ENCODE data around the gene PITPNB.

PITPNB gene

GRCh38 chr22:27919222-27919941 lies at the start of gene PITPNB:
PITPNB (minus strand) TSS chr22:27919256; CDS start chr22:27919191, 65 bp downstream.
- DNase-seq = peak; percentile 96

DNA sequence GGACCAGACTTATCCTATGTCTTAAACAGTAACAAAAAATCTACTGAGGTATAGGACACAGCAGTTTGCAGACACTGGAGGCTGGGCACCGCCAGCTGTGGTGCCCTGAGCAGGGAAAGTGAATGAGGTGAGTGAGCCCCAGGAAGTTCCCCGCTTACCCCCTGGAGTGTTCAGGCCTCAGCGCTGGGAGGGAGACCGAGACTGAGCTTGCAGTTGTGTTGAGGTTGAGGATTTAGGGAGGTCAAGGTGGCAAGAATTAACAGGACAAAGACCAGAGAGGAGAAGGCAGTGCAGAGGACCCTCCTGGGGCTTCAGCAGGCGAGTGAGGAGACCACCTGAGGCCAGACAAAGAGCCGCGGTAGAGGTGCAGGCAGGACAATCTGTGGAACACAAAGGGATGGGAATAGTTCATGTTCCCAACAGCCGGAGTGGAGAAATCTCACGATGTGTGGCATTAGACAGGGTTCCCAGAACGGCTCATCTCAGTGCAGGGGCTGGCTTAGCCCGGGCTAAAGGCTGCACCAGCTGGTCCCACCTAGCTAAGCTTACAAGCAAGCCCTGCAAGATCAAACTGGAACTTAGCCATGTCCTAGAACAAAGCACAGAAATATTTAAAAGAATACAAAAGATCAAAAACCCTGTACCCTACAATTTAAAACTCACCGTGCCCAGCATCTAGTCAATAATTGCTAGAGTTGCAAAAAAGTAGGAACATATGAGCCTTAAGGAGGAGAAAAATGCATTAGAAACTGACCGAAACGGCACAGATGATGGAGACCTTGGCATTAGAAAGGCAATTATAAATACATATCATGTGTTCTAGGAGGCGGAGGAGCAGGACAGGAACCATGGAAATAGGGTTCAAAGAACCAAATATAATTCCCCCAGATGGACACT lies 47.4 kb upstream of the PITPNB start:
- DNase-seq = no peak

DNA sequence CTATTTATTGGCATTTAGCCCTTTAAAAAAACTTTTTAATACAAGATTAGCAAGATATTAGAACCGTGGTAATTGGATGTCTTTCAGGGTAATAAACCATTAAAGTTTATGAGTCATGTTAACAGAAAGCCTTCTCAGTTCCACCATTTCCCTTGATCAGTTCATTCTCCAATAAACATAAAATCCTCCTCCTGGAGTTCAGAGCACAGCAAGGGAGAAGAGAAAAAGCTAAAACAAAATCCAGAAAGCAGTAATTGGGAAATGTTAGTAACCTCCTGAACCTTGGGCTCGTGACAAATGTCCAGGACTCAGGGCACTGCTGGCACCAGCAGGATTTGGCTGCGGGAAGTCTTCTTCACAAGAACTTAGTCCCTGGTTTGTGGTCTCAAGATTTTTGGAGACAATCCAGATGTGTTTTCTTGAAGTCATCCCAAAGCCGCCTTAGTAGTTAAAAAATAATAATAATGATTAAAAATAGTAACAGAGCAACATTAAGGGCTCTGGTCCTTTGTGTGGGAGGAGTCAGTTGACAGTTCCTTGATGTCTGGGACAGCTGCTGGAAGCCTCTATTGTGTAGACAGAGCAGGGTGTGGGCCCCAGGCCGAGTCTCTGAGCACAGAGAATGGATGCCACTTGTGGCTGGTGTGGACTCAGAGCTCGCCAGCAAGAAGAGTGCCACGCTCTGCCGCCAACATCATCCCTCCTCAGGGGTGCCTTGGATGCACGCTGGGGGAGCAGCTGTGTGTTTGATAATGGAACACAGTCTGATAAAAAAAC lies 43.4 kb upstream of the PITPNB start:
- DNase-seq = no peak

DNA sequence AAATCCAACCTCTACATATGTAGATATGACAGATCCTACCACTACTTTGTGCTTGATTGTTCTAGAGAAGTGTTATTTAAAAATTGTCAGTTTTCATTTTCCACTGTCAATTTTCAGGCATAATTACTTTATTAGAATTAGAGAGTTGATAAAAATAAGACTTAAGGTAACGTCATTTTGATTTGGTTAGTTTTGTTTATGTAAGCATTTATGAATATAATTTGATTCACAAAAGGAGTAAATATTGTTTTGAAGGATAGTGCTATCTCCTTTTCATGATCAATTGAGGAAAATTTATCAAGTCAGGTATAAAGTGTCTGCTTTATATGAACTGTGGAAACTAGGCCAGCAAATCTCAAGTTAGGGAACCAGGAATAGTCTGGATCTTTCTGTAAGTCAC lies 42.6 kb upstream of the PITPNB start:
- no peak for DNase-seq

DNA sequence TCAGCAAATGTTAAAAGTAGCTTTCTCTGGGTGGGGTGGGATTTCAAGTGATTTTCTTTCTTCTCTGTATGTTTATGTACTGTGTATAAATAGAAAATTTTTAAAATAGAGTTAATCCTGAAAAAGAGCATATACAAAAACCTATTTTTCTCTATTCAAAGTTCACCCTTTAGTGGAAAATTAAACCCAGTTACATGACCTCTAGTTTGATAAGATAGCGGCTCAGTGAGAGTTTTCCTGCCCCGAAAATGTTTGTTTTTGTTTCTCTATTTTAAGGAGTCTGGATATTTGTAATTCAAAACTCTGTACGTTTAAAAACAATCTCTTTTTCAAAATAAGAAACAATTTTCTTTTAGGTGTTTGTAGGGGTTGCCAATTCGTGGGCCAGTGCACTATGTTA lies 42.1 kb upstream of the PITPNB start:
- no peak for DNase-seq

DNA sequence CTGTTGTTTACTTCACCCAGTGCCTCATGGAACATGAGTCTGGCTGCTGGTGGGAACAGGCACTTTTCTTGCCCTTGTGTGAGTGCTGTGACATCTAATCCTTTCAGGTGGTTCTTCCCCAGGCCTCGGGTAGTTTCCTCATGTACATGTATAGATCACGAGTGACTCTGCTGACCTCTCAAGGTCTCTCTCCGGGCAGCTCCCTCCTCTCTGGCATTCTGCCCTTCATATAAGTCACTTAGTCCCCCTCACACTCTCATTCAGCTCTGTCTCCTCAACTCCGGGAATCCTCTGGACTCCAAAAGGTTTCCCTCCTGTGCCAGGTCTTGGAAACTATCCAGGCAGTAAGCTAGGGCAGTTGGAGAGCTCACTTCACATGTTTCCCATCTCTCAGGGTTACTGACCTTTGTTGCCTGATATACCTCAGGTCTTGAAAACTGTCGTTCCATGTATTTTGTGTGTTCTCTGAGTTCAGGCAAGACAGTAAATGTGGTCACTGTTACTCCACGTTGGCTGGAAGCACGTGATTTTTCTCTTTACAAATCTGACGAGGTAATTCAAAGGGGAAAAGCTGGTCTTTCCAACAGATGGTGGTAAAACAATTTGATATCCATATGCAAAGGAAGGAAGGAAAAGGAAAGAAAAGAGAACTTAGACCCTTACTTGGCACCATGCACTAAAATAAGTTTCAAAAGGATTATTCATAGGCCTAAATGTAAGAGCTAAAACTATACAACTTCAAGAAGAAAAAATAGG lies 40.5 kb upstream of the PITPNB start:
- DNase-seq = no peak

GRCh38 chr22:27952779-27953178 lies 33.7 kb upstream of the PITPNB start:
- DNase-seq = no peak

DNA sequence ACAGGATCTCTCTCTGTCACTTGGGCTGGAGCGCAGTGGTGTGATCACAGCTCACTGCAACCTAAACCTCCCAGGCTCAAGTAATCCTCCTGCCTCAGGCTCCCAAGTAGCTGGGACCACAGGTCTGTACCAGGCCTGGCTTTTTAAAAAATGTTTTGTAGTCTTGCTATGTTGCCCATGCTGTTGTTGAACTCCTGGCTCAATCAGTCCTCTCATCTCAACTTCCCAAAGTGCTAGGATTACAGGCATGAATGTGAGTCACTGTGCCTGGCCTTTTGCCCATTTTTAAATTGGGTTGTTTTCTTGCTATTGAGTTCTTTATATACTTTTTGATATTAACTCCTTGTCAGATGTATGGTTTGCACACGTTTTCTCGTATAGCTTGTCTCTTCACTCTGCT lies 33.0 kb upstream of the PITPNB start:
- DNase-seq = no peak

DNA sequence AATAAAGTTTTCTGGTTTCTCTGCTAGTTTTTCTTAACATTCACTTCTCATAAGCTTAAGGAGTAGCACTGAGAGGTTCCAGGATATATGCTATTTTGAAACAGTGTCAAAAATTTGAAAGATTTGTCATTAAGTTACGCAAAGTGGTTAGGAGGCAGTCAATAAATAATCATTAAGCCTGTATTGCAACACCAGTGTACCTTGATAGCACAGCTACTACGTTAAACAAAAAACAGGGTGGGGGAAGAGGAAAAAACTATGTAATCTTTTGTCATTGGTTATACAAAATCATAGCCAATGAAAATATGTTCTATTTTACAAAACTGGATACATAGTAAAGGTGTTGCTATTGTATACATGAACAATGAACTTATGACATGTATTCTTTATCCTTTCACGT lies 30.4 kb upstream of the PITPNB start:
- DNase-seq = no peak

DNA sequence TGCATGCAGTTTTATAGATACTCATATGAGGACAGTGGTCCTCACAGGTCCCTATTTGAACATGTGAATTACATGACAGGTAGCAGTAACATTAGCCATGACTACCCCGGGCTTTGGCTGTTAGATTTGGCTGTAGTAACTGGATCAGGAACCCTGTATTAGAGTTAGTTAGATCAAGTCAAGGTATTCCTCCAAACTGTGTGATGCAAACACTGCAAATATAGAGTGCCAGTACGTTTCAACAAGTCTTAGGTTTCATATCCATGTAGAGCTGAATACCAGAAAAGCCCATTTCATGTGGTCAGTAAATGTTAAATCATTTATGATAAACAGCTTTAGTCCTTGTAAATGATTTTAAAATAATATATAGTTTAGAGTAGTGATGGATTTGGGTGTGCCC lies 29.5 kb upstream of the PITPNB start:
- DNase-seq = no peak

- DNase-seq = no peak
Observed at GRCh38 chr22:27947448-27947847, 28.4 kb upstream of the PITPNB start.

DNA sequence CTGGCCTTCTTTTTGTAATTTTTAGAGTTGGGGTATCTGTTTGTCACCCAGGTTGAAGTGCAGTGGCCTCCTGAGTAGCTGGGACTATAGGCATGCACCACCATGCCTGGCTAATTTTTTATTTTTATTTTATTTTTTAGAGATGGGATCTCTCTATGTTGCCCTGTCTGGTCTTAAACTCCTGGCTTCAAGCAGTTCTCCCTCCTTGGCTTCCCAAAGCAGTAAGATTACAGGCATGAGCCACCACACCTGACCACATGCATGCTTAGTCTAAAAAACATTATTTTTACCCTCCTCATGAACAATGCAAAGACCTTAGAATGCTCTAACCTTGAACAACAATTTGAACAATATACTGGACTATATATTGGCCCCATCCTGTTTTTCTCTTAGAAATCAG lies 22.1 kb upstream of the PITPNB start:
- DNase-seq = no peak

- DNase-seq = no peak
Observed at GRCh38 chr22:27937453-27937852, 18.4 kb upstream of the PITPNB start.

GRCh38 chr22:27935897-27936296 lies 16.8 kb upstream of the PITPNB start:
- DNase-seq = no peak

GRCh38 chr22:27934069-27934468 lies 15.0 kb upstream of the PITPNB start:
- DNase-seq = no peak

DNA sequence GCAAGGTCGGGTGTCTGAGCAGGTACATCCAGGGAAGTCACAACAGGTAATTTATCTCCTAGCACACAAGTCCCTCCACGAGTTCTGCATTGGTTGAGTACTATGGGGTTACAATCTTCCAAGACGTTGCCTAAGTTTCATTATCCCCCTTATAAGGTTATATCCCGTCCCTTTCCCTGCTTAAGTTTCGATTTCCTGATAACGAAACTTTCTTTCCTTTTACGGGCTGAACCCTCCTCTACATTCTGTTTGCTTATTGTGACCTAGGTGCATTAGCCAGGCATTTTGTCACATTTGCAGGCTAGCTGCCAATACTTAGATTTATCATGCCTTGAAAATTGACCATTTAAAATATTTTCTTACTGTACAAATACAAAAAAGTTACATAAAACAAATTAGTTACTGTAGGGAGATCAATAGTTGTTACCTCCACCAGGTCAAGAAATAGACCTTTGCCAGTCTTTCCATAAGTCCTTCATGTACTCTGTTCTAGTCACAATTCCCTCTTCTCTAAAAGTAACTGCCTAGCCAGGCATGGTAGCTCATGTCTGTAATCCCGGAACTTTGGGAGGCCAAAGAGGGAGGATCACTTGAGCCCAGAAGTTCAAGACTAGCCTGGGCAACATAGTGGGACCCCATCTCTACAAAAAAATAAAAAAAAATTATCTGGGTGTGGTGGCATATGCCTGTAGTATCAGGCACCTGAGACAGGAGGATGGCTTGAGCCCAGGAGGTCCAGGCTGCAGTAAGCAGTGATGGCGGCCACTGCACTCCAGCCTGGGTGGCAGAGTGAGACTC lies 14.3 kb upstream of the PITPNB start:
- DNase-seq = no peak

DNA sequence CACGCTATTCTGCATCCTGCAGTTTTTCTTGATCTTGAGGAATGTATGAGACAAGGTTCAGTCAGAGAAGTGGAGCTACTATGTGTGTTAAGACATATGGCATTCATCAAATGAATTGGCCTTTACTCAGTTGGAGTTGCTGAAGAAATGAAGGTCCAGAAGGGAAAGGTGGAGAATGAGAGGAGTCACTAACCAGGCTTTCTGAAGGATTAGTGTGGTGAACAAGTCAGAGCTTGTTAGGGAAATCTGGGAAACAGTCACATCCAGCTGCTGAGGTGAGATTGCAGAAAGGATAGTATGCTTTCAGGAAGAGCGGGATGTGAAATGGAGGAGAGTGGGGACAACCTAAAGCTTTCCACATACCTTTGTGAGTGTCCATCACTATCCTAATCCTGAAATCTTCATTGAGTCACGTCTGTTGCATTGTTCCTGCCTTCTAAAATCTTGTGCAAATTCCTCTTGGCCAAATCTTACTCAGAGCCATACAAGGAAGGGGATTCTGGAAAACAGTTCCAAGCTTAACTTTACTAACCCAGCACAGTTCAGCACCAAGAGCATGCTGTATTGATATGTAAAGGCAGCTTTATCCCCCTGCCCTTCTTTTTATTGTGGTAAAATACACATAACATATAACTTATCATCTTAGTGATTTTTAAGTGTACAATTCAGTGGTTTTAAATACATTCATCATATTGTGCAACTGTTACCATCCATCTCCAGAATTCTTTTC lies 11.4 kb upstream of the PITPNB start:
- no peak for DNase-seq

DNA sequence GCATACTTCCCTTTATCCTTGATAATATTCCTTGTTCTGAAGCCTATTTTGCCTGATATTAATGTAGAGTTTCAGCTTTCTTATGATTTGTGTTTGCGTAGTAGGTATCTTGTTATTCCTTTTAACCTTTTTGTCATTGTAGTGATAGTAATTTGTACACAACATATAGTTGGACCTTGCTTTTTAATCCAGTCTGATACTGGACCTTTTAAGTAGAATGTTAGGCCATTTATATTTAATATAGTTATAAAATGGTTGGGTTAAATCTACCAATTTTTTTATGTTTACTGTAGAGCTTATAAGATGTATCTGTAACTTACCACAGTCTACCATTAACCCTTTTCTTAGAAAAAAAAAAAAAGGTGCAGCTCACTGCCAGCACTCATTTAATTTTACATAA lies 8.6 kb upstream of the PITPNB start:
- no peak for DNase-seq

- DNase-seq = no peak
Observed at GRCh38 chr22:27925331-27925730, 6.3 kb upstream of the PITPNB start.

DNA sequence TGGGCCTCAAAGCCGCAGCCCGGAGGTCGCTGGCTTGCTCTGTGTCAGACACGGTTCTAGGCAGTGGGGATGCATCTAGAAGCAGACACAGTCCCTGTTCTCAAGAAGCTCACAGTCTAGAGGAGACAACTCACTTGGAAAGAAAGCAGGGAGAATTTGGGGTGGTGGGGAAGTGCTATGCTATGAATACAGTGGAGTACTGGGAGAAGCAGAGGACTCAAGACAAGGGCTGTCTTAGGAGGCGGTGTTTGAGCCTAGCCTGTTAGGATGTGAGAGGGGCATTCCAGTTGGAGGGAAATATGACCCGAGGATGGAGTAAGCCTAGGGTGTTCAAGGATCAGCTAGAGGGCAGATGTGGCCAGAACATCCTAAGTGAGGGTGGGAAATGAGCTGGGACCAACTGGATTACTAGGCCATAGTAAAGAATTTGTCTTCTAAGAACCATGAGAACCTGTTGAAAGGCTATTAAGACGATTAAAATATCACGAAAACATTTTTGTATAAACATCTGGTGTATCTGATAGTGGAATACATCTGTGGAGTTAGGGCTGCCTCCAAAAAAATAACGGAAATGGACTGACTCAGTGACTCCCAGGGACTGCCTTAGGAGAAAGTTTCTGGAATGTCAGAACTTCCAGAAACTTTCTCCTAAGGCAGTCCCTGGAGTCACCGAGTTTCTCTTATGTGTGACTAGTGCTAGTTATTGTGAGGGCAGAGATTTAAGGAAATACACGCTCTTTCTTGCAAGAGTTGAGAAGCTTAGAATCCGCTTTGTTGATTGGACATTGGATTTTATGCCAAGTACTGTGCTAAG lies 1.1 kb upstream of the PITPNB start:
- no peak for DNase-seq
